Subcutaneous abdominal adipose tissue (tissue), 5 donors: ENCODE results near the gene OVCA2.

Experiments used
- H3K27ac ChIP-seq: one replicate; pipeline ENCODE4 v1.7.0; 2013; ENCODE audit warnings: low read depth, mild to moderate bottlenecking, inconsistent platforms, low read length, moderate library complexity
- H3K27me3 ChIP-seq, 5 donors: one replicate each; pipeline ENCODE4 v1.7.0; 2013; ENCODE audit warnings: low read length in 5 of 5, inconsistent platforms in 1 of 5; ENCODE audit not compliant: control insufficient read depth in 5 of 5, insufficient read depth in 4 of 5
- H3K36me3 ChIP-seq, 5 donors: one replicate each; pipeline ENCODE4 v1.7.0; 2013; ENCODE audit warnings: low read length in 5 of 5; ENCODE audit not compliant: control insufficient read depth in 5 of 5, insufficient read depth in 5 of 5
- H3K4me1 ChIP-seq, 5 donors: one replicate each; pipeline ENCODE4 v1.7.0; 2013; ENCODE audit warnings: low read length in 5 of 5, mild to moderate bottlenecking in 3 of 5, moderate library complexity in 1 of 5; ENCODE audit not compliant: control insufficient read depth in 5 of 5, insufficient read depth in 5 of 5
- H3K4me3 ChIP-seq, 5 donors: one replicate each; pipeline ENCODE4 v1.7.0; 2013; ENCODE audit warnings: low read length in 5 of 5, low read depth in 1 of 5
- H3K9ac ChIP-seq, 5 donors: one replicate each; pipeline ENCODE4 v1.7.0; 2013; ENCODE audit warnings: low read length in 5 of 5, mild to moderate bottlenecking in 4 of 5, moderate library complexity in 3 of 5
- H3K9me3 ChIP-seq, 5 donors: one replicate each; pipeline ENCODE4 v1.7.0; 2013; ENCODE audit warnings: low read length in 5 of 5; ENCODE audit not compliant: control insufficient read depth in 5 of 5
- donor health status: healthy.
- donor health status: healthy.
- donor health status: healthy.
- donor health status: healthy.
- donor health status: healthy.

Gene OVCA2

DNA sequence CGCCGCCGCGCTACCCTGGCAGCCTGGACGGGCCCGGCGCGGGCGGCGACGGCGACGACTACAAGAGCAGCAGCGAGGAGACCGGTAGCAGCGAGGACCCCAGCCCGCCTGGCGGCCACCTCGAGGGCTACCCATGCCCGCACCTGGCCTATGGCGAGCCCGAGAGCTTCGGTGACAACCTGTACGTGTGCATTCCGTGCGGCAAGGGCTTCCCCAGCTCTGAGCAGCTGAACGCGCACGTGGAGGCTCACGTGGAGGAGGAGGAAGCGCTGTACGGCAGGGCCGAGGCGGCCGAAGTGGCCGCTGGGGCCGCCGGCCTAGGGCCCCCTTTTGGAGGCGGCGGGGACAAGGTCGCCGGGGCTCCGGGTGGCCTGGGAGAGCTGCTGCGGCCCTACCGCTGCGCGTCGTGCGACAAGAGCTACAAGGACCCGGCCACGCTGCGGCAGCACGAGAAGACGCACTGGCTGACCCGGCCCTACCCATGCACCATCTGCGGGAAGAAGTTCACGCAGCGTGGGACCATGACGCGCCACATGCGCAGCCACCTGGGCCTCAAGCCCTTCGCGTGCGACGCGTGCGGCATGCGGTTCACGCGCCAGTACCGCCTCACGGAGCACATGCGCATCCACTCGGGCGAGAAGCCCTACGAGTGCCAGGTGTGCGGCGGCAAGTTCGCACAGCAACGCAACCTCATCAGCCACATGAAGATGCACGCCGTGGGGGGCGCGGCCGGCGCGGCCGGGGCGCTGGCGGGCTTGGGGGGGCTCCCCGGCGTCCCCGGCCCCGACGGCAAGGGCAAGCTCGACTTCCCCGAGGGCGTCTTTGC, 16.2 kb downstream of the OVCA2 start:
- peaks cover 6 to 39% (median 22%) of the 10 kb centered on the region in 5 donors for H3K27me3 ChIP-seq
- no peak overlapping the region for H3K27ac ChIP-seq
- no peaks in the 10 kb centered on the region for H3K9me3 ChIP-seq
- no peak overlapping the region for H3K9ac ChIP-seq
- H3K36me3 ChIP-seq = peaks cover 0 to 31% (median 29%) of the 10 kb centered on the region in 5 donors
- peak overlapping the region in 4 of 5 donors; percentile 37 to 75 (median 55) for H3K4me3 ChIP-seq
- peaks cover 11 to 90% (median 63%) of the 10 kb centered on the region in 5 donors for H3K4me1 ChIP-seq

- H3K9me3 ChIP-seq = no peaks in the 10 kb centered on the region
- peak overlapping the region; percentile 46 for H3K27ac ChIP-seq
- peaks cover 0 to 36% (median 33%) of the 10 kb centered on the region in 5 donors for H3K36me3 ChIP-seq
- peak overlapping the region in 1 of 5 donors; percentile 11 for H3K9ac ChIP-seq
- peaks cover 9 to 92% (median 67%) of the 10 kb centered on the region in 5 donors for H3K4me1 ChIP-seq
- peaks cover 6 to 35% (median 21%) of the 10 kb centered on the region in 5 donors for H3K27me3 ChIP-seq
- peak overlapping the region in 4 of 5 donors; percentile 37 to 75 (median 55) for H3K4me3 ChIP-seq
These were observed 17.0 kb downstream of the OVCA2 start for GRCh38 chr17:2058586-2059546.

DNA sequence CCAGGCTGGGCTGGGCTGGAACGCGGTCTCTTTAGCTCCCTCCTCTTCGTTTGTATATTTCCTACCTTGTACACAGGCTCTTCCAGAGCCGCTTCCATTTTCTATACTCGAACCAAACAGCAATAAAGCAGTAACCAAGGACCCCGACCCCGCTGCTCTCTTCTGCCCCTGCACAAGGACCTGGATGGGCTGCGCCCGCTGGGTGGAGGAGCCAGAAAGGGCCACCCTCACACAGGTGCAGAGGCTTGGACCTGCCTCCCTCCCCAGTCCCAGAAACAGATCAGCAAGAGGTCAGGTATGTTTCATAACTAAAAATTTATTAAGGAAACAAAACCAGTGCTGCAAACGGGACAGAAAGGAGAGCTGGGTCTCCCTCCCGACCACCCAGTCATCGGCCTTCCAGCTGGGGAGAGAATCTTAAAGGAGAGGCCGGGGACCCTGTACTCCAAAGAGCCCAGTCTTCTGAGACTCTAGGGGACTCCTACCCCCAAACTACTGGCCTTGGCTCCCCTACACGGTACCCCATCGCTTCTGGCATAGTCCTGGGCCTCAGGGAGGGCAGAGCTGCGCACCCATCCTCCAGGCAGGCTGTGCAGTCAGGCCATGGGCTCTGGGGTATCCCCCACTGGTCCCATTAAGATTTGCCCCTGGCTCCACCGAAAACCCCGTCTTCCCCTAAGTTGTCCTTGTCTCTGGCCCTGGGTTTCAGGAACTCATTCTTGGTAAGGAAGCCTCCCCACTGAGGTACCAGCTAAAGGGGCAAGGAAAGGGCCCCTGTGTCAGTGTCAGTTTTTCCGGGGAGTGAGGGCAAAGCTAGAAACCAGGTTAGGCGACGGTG, 17.9 kb downstream of the OVCA2 start:
- H3K4me3 ChIP-seq = peak overlapping the region in 4 of 5 donors; percentile 21 to 75 (median 38)
- H3K27ac ChIP-seq = peak overlapping the region; percentile 46
- H3K36me3 ChIP-seq = peaks cover 0 to 45% (median 39%) of the 10 kb centered on the region in 5 donors
- H3K4me1 ChIP-seq = peaks cover 9 to 92% (median 67%) of the 10 kb centered on the region in 5 donors
- H3K9me3 ChIP-seq = no peaks in the 10 kb centered on the region
- H3K27me3 ChIP-seq = peaks cover 6 to 28% (median 14%) of the 10 kb centered on the region in 5 donors
- no peak overlapping the region for H3K9ac ChIP-seq

DNA sequence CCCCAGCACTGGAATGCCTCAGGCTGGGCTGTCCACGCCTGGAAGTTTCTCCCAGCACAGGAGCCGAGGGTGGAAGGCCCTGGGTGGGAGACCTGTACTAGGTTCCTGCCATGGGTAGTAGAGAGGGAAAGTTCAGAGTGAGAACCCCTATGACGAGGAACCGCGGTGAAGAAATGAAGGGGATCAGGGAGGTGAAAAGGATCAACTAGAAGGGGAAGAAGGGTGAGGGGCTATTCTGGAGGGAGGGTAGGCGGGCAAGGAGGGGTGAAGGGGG, 18.5 kb downstream of the OVCA2 start:
- Histone ChIP-seq H3K27me3 (peaks cover 6 to 28% (median 14%) of the 10 kb centered on the region in 5 donors), H3K9ac (no peak overlapping the region)

GRCh38 chr17:2060681-2061440, 19.0 kb downstream of the OVCA2 start:
- peak overlapping the region in 1 of 5 donors; percentile 9 for H3K9ac ChIP-seq
- H3K4me3 ChIP-seq = peak overlapping the region in 3 of 5 donors; percentile 19 to 39 (median 37)

More for the DNA sequence above, 18.5 kb downstream of the OVCA2 start:
- peaks cover 0 to 51% (median 44%) of the 10 kb centered on the region in 5 donors for H3K36me3 ChIP-seq
- H3K9me3 ChIP-seq = no peaks in the 10 kb centered on the region
- H3K27ac ChIP-seq = peak overlapping the region; percentile 46
- H3K4me3 ChIP-seq = peak overlapping the region in 3 of 5 donors; percentile 19 to 39 (median 37)
- H3K4me1 ChIP-seq = peaks cover 9 to 93% (median 69%) of the 10 kb centered on the region in 5 donors

DNA sequence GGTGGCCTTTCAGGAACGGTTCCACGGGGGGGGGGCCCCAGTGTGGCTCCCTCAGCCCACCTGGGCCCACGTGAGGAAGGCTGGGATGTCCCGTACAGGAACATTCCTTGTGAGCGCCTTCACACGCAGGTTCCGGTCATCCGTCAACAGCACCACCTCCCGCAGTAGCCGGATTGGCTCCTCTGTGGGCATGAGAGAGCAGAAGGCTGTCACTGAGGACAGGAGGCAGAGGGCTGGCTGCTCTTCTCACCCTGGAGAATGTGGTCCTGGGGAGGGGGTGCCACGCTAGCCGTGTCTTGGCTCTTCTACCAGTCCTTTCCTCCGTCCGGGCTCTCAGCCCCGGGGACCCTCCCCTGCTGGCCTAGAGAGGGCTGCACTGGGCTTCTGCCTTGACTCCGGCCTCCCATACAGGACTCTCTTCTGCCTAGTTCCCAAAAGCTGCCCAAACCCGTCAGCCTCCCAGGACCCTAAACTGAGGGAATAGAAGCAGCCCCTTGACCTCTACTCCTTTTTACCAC, 19.7 kb downstream of the OVCA2 start:
- Histone ChIP-seq H3K4me3 (peak overlapping the region in 1 of 5 donors; percentile 32), H3K36me3 (peaks cover 0 to 62% (median 52%) of the 10 kb centered on the region in 5 donors), H3K9me3 (no peaks in the 10 kb centered on the region), H3K4me1 (peaks cover 15 to 96% (median 76%) of the 10 kb centered on the region in 5 donors), H3K9ac (no peak overlapping the region), H3K27ac (peak overlapping the region; percentile 46), H3K27me3 (peaks cover 6 to 26% (median 11%) of the 10 kb centered on the region in 5 donors)

More at GRCh38 chr17:2060681-2061440, 19.0 kb downstream of the OVCA2 start:
- Histone ChIP-seq H3K4me1 (peaks cover 10 to 95% (median 74%) of the 10 kb centered on the region in 5 donors), H3K36me3 (peaks cover 0 to 56% (median 48%) of the 10 kb centered on the region in 5 donors), H3K27me3 (peaks cover 6 to 28% (median 14%) of the 10 kb centered on the region in 5 donors), H3K9me3 (no peaks in the 10 kb centered on the region), H3K27ac (peak overlapping the region; percentile 46)

DNA sequence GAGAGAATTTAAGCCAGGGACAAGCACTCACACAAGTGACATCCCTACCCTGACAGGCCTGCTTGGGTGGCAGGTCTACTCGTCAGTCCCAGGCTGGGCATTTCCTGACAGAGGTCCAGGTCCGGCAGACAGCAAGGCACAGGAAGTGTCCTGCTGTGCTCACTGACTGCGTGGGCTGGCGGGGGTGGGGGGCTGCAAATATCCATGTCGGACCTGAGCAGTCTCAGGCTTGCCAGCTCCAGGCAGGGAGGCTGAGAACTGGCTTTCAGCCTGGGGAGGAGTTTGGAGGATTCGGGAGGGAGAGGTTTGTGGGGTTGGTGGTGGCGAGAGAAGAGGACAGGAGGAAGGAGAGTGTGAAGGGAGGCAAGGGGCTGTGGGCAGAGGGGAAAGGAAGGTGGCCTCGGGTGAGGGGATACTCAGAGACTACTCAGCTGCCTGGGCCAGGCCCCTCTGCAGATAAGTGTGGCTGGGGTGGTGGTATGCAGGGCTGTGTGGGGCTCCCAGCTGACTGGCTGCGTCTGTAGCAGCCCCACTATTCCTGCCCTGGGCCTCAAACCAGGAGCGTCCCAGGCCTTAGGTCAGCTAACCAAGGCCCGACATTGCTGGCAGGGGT, 20.9 kb downstream of the OVCA2 start:
- no peak overlapping the region for H3K9ac ChIP-seq
- peaks cover 5 to 23% (median 7%) of the 10 kb centered on the region in 5 donors for H3K27me3 ChIP-seq
- peaks cover 23 to 96% (median 84%) of the 10 kb centered on the region in 5 donors for H3K4me1 ChIP-seq
- no peak overlapping the region for H3K4me3 ChIP-seq
- H3K27ac ChIP-seq = peak overlapping the region; percentile 37
- no peaks in the 10 kb centered on the region for H3K9me3 ChIP-seq
- peaks cover 0 to 65% (median 52%) of the 10 kb centered on the region in 5 donors for H3K36me3 ChIP-seq

GRCh38 chr17:2063261-2064146, 21.7 kb downstream of the OVCA2 start:
- H3K9me3 ChIP-seq = no peaks in the 10 kb centered on the region
- peak overlapping the region; percentile 37 for H3K27ac ChIP-seq
- no peak overlapping the region for H3K9ac ChIP-seq
- H3K27me3 ChIP-seq = peaks cover 0 to 17% (median 0%) of the 10 kb centered on the region in 5 donors
- peaks cover 27 to 96% (median 85%) of the 10 kb centered on the region in 5 donors for H3K4me1 ChIP-seq
- H3K36me3 ChIP-seq = peaks cover 0 to 70% (median 51%) of the 10 kb centered on the region in 5 donors
- no peak overlapping the region for H3K4me3 ChIP-seq
